Lower leg skin (tissue), 3 donors: ENCODE measurements around the gene GCC1.

ENCODE experiments used
- CTCF ChIP-seq, 3 donors: fragments of 450-650 bp; IDR thresholded peaks; one replicate each; pipeline ENCODE4 v1.5.1; 2016; ENCODE audit warnings: antibody characterized with exemption in 3 of 3, mild to moderate bottlenecking in 3 of 3, moderate library complexity in 2 of 3
- POLR2A ChIP-seq, 2 donors: fragments of 450-650 bp; IDR thresholded peaks; one replicate each; pipeline ENCODE4 v1.6.1; 2016 to 2017; ENCODE audit warnings: antibody characterized with exemption in 2 of 2, mild to moderate bottlenecking in 1 of 2, moderate library complexity in 1 of 2

DNA sequence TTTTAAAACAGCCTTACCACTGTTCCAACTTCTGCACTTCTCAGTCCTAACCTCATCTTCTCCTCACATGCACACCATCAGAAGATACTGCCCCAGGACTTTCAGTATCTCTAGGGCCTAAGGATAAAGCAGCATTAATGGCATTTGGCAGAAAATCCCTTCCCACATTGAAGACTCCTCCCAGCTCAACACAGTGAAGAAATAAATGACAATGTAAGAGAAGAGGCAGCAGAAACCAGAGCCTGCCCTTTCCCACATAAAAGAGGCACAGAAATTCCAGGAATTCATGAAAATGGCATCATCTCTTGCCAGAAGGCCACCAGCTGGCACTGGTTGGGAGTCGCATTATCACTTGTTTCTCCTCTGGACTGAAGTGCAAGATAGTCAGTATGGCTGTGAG, 3.7 kb downstream of the GCC1 start:
- no peak for TF ChIP-seq POLR2A (IDR thresholded peaks at IDR 0.05)
- TF ChIP-seq CTCF (IDR thresholded peaks at IDR 0.05) = no peak
